ENCODE data around the gene FOXN3. TPM values are rescaled to one million over a fixed set of nuclear protein-coding genes. Genes with fewer than 3 reads are reported as not detected.
A peak's percentile ranks its signal among the peaks of the same experiment; 100 is the strongest.

FOXN3 gene
- total RNA-seq, 1 experiment from 2014 or later = 21.0 TPM

DNA sequence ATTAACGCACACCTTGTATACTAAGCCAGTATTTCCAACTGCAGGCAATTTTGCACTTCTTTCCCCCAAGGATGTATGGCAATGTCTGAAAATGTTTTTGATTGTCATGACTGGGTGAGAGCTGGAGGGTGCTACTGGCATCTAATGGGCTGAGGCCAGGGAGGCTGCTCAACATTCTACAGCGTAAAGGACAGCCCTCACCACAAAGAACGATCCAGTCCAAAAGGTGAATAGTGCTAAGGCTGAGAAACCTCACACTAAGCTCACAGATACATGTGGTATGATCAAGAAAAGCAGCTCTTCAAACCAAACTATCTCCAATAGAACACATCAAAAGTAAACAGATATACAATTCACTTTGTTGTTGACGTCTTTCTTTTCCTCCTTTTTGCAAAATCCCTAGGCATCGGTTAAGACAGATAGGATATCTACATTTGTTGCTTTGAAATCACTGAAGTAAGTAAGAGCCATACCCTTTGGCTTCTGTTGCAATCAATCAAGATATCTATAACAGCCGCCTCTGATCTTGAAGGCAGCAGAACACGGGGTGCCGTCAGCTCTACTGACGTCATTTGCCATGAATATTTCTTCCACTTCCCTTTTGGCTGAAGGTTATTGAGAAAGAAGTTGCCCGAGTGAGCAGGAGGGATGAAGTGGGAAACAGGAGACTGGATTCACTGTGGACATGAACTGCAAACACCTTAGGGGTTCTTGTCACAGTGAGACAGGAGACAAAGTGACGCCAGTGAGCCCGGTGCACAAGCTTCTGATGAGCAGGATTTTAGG lies 218.3 kb downstream of the FOXN3 start:
- peak; percentile 51 for DNase-seq (ENCODE audit: low read depth)

DNA sequence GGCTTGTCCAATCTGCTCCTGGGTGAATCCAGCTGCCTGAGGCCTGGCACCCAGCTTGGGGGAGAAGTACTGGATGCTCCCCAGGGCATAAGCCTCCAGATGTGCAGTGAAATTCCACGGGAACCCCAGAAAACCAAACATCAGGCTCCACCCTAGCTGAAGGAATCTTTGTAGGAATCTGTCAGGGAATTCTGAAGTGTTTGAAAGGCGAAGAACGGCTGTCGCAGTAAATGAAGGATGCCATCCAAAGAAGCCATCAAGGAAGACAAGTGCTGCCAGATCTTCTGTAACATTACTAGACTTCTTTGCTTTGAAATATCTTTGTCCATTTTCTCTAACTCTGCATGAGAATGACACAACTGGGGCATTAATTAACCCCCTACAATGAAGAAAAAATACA lies 219.4 kb downstream of the FOXN3 start:
- DNase-seq (ENCODE audit: low read depth) = no peak

DNA sequence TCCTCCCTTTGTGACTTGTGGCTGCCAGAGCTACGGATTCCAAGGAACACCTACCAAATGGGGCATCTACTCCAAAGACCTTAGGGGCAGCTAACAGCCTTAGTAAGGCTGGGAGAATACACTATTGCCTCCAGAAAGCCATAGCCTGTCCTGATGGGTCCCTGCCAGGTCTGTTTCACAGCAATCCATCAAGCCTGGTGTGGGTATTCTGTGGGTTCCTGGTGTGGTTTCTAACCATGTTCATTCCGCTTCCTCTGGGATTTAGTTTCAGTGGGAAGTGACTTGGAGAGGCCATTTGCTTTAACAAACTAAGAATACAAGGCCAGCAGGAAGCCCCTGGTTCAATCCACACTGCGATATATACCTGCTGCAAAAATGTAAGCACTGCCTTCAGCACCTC lies 220.5 kb downstream of the FOXN3 start:
- no peak for DNase-seq (ENCODE audit: low read depth)

DNA sequence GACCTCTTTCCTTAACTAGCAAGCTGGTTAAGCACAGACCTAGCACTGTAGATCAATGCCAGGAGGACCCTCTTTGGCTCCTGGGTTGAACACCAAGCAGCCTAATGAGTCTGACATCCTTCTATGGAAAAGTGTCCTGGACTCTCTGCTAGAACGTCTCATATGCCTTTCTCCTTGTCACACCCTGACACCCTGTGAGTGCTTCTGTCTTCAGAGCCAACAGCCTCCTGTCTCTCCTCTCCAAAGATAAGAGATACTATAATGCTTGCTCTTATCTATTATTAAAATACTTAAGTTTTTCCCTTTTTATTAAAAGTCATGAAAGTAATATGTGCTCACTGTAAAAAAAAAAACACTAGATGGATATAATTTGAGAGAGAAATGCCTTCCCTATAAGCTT lies 222.7 kb downstream of the FOXN3 start:
- DNase-seq (ENCODE audit: low read depth) = no peak

DNA sequence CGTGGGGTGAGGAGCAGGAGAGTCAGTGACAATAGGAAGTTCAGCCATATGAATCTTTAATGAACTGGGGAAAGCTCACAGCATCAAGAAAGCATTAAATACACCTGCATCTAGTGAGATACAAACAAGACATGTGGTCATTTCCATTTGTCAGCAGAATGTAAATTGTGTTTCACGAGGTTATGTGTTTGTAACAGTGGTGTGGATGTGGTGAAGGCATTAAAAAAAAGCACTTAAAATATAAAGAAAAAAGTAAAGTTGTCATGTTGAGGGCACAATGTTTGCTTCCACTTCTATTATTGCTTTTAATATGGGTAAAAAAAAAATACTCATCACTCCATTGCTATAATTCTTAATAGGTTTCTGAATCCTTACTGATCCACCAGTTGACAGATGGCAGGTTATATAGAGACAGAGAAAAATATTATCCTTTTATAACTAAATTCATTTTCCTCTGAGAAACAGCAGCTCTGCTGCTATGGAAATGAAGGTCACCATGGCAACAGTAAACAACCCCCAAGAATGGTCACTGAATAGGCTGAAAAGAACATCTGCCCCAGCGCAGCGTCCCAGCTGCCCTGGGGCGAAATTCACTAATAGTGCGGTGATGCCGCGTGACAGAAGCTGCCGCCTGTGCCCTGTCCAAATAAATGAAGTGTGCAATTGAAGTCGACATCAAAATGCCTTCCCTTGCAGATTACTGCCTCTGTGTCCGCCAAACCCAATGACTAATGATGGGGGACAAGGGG lies 226.1 kb downstream of the FOXN3 start:
- DNase-seq (ENCODE audit: low read depth) = peak; percentile 12

DNA sequence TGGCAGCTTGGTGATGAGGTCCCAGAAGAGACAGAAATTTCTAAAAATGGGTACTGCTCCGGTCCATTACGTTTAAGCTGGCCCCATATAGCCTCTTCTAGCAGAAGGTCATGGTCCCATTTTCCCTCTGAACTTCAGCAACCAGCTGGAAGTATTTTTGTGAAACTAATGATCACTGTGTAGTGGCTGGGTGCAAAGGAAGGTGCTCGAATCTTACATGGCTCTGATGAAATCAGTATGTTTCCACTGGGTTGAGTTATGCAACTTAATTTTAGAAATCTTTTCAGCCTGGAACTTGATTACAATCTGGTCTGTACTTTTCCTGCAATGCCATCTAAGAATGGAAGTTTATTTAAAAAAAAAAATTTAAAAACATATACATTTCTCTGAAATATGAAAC lies 228.5 kb downstream of the FOXN3 start:
- DNase-seq (ENCODE audit: low read depth) = no peak

DNA sequence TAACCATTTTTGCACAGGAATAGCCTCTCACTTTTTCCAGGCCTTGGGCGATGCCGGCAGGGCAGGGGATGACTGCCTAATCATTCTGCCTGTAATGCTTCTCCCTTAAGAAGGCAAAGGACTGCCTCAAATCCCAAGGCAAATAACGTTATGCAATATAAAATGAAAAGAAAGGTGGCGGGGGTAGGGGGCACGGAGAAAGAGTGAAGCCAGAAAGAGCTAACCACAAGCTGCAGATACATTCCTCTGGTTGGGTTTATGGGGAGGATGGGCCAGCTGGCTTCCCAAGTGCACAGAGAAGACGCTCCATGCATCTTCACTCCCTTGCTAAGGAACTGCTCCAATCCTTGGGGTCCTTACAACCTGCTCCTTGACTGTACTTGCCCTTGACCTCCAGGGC lies 229.5 kb downstream of the FOXN3 start:
- DNase-seq (ENCODE audit: low read depth) = no peak

DNA sequence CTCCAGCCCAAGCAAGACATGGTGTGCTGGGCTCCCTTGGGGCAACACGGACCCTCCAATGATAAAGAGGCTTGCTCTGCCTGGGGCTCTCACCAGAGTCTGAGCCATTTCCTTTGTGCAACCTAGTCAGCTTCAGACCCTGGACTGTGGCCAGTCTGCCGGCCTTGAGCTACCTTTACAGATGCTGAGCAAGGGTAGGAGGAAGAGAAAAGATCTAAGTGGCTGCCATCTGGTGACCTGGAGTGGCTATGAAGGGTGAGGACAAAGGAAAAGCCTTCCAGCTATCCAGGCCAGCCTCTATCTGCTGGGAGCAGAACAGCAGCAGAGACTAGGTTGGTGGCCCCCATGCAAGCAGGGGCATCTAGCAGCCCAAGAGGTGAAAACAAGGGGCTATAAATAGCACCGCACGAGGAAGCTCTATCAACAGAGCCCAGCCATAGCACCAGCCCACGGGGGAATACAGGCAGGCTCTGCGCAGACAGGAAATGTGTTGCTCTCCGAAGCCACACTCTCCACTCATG lies 230.1 kb downstream of the FOXN3 start:
- DNase-seq (ENCODE audit: low read depth) = no peak

DNA sequence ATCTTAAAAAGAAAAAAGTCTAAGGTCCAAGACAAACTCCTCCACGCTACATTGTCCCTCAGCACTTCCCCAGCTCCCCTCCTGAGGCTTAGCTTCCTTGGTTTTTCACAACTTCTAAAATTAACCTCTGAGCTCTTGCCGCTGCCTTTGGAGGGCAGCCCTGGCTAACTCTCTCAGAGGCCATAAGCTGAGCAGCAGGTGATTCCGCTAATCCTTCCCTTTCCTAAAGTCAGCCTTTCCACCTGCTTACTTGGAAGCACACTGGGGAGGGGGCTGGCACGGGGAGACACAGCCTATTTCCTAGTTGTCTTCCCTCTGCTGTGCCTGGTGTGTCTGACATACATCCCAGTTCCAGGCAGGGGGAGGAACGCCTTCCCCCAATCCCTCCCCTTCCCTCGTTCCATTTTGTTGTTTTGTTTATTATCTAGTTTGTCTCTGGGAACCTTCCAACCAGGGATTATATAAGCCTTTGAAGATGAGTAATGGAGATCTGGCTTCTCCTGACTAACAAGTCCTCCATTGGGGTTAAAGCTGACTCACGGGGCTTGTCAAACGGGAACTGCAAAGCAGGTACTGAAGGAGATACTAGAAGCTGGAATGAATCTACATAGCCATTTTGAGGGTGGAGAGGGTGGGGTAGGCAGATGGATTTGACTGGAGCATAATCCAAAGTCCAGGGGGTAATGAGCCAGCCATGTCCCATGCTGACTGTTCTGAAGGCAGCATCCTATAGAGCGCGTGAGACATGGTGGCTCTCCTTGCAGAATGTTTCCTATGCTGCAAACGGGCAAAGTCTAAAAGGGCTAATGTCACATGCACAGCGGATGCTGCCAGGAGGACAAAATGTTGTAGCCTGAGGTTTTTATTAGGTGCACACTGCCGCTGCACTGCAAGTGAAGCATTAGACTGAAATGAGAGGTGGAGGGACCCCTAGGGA lies 230.8 kb downstream of the FOXN3 start:
- peak; percentile 79 for DNase-seq (ENCODE audit: low read depth)

DNA sequence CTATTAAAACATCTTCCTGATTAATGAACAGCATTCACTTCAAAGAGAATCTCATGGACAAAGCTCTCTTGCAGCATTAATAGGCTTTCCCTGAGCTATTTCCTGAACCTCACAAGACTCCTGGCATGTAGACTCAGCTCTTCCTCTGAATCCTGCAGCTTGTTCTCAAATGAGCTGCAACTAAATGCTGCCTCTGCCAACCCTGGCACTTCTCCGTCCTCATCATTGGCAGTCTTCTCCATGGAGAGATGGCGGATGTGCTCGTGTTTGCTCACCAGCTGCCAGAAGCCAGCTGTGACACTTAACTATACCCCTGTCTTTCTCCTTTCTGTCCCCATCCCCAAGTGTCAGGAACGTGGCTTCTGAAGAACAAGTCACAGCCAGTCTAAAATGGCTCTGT lies 232.1 kb downstream of the FOXN3 start:
- no peak for DNase-seq (ENCODE audit: low read depth)

DNA sequence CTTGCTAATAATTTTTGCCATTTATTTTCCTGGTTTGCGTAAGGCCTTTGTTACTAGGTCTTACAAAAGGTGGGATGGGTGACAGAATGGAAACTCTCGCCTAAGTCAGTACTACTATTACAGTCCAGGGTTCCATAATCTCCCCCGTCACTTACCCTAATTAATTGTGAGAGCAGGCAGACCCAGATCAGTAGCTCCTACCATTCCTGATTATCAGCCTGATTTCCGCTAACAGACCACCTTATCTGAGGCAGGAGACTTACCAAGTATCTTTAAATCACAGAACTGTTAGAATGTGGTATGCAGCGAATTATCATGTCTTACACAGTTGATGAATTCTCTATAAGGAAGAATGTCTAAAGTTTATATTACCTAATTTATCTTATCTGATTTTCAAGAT lies 234.7 kb downstream of the FOXN3 start:
- DNase-seq (ENCODE audit: low read depth) = no peak

DNA sequence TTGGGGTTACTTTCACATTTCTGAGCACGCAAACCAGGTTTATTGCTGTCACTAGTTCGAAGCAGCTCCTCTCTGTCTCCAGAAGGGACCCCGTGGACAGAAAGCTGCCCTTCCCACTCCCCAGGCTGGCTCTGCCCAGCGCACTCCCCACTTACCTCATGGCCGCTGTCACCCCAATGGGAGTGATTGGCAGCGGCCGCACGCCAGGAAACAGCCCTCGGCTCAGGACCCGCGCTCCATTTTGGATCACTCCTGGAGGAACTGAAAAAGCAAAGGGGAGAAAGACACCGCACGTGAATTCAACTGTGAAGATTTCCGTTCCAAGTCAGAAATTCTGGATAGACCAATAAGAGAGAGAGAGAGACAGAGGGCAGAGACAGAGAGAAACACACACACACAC lies 236.5 kb downstream of the FOXN3 start:
- no peak for DNase-seq (ENCODE audit: low read depth)

DNA sequence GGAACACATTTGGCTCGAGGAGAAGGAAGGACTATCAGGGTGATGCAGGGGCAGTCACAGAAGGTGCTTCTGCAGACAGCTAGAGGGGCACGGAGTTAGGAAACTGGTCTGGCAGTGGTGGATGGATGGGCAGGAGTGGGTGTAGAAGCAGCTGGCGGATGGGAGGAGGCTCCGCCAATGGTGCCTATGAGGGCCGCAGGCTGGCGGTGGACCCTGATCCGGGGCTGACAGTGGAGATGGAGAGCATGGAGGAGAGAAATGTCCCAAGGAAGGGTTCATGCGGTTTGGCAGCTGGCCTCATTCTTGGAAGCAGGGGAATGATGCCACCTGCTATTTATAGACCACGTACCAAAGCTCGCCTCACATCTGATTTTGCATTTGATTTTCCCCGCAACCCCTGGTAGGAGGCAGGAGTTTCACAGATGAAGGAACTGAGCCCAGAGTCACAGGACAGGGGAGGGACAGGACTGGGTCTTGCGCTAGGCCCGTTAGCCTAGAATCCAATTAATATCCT lies 237.1 kb downstream of the FOXN3 start:
- no peak for DNase-seq (ENCODE audit: low read depth)

DNA sequence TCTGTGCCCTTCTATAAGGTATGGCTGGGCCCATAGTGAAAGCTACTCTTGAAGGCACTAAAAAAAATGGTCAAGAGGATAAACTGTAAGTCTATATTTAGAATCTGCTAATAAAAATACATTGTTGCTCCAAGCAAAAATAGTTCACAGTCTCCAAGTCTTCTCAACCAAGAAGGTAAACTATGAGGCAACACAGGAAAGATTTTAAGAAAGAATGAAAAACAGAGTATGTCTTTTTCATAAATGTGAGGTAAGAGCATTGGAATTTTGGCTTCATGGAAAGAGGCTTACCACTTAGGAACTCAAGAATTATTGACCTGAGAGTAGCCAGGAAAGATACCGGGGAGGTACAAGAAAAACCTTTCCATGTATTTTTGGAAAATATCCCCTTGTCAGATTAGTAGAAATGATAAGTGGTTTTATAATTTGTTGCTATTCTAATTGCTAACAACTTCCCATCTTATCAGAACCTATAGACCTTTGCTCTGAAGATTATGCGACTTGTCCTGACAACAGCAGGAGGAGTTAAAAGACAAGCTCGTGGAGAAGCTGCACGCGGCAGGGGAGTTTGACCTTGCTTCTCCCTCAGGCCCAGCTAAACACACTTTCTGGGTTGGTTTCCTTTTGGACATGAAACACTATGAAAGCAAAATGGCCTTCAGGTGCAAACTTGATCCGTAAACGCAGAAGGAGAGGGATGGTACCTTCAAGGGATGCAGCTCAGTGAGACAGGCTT lies 238.1 kb downstream of the FOXN3 start:
- DNase-seq (ENCODE audit: low read depth) = no peak

DNA sequence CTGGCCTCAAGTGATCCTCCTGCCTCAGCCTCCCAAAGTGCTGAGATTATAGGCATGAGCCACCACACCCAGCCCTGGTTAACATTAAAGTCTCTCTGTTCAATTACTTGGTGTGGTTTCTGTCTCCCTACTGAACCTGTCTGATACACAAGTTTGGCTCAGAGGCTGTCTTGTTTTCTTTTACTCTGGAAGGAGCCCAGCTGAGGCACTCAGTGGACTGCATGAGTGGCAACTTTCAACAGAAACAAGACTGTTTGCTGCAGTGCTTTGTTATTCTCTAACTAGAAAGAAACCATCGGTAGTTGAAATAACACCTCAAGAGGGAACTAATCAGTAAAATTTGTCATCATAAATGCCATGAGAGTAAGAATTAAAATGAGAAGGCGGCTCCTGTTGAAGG lies 238.7 kb downstream of the FOXN3 start:
- no peak for DNase-seq (ENCODE audit: low read depth)

DNA sequence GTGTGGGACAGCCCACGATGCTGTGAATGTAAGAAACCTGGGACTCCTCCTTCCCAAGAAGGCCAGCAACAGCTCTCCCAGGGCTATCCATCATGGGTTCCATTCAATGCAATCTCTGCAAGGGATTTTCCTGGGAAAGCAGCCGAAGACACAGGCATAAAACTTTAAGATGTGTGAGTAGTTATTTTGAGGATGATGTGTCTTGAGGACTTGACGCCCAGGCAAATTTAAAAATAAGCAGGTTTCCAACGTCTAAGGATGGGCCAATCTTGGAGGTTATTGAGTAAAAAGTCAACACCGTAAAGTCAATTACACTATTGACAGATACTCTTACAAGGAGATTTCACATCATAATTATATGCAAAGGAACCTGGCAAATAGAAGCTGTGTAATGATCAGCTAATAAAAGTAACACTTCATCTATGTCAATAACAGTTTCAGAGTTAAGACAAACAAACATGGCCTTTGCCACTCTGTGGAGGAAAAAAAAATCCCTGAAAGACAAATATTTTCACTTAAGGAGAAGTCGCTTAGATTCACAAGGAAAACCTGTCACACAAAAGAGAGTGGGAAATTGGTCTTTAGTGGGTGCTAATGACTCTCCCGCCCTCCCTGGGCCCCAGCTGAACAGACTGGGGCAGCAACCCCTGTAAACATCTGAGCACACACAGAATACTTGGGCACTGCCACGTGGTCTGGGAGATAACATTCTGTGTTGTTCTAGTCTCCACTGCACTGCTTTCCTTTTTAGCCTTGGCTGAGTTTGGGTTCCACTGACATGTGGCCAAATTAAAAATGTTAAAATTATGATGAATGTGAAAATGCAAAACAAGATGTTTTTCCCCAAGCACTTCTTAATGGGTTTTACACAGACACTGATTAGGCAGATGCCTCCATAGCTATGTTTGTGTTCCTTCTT lies 240.9 kb downstream of the FOXN3 start:
- DNase-seq (ENCODE audit: low read depth) = no peak

DNA sequence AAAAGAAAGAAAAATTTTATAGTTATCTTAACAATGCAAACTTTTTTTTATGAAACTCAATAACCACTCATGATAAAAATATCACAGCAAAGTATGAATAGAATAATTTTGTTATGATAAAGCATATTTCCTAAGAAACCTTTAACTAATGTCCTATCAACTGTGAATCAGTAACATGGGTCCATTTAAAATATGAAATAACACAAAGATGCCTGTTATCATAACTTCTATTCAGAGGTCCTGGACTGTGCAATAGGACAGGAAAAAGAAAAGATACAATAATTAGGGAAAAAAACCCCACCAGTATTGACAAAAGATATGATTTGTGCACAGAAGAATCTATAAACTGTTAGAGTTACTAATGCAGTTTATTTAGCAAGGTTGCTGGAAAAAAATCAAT lies 245.4 kb downstream of the FOXN3 start:
- DNase-seq (ENCODE audit: low read depth) = no peak

DNA sequence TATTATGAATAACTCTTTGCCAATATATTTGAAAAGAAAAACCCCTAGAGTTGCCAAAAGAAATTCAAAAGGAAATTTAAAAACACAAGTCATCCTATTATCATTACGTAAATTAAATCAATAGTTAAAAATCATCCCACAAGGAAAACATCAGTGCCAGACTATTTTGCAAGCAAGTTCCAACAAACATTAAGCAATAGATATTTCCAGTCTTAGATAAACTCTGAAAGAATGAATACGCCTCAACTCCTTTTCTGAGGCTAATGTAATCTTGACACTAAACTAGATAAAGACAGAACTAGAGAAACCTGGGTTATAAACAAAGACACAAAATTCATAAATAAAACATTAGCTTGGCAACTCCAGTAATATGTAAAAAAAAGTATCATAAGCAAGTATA lies 245.9 kb downstream of the FOXN3 start:
- DNase-seq (ENCODE audit: low read depth) = no peak

DNA sequence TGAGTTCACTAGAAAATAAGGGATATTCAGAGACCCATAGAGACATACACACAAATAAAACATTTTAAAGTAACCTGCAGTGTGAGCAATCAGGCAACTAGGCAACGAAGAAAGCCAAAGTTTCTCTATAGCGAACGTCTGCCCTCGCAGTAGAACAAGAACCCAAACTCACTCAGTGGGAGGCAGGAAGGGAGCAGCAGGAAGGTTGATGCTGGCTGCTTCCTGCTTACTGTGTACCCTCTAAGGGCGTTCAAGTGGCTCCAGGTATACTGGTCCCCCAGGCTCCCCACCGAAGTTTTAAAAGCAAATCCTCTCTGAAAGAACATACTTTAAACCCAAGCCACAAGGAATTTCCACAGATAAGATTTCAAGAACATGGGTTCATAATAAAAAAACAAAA lies 249.3 kb downstream of the FOXN3 start:
- DNase-seq (ENCODE audit: low read depth) = no peak

DNA sequence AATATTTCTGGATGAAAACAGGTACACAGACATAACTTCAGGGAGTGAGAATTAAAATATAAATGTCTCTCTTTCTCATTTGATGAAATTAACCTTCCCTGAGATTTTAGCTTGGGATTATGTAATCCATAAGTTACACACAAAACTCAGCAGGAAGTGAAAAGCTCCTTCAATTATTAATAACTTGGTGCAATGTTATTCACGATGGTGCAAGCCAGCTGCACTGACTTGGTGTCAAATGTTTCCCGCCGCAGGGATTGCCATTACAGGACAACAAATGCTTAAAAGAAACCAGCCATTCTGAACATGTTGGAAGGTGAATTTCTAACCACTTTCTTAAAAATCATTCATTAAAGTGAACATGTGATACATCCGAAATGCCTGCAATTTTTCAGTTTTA lies 250.4 kb downstream of the FOXN3 start:
- no peak for DNase-seq (ENCODE audit: low read depth)

Measured in LHCN-M2 (cell line).